GM18861 (cell line): ENCODE results near the gene TLR6.
"Not testable (repeated sequence)": the region's sequence is repeated elsewhere in the genome, so short reads cannot be mapped to it uniquely, and the experiment has no call there.

Experiments
- ATAC-seq: cut with Tn5 transposase; IDR thresholded peaks from one replicate; pipeline ENCODE4 v1.9.1; 2021; ENCODE audit not compliant: unreplicated experiment

TLR6 gene

DNA sequence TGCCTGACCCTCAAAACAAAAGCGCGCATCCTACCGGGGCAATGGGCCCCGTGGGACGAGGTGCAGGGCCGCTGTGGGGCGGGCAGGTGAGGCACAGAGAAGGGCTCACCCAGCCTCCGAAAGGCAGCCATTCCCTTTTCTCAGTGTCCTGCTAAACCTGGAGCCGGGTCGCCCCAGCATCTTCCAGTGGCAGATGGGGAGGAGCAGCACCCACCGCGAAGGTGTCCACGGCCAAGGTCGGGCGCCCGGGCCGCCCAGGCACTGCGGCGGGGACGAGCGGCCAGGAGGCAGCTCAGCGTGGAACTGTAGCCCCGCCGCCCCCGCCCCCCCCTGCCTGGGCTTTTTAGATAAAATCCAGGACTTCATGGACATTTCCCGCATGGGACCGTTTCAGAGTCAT, 32.9 kb downstream of the TLR6 start:
- no peak for ATAC-seq

DNA sequence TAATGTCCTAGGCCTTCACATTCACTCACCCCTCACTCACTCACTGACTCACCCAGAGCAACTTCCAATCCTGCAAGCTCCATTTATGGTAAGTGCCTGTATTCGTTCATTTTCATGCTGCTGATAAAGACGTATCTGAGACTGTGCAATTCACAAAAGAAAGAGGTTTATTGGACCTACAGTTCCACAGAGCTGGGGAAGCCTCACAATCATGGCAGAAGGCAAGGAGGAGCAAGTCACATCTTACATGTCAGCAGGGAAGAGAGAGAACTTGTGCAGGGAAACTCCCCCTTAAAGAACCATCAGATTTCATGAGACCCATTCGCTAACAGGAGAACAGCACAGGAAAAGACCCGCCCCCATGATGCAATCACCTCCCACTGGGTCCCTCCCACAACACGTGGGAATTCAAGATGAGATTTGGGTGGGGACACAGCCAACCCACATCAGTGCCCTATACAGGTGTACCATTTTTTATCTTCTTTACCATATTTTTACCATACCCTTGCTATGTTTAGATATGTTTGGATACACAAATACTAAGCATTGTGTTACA, 33.8 kb downstream of the TLR6 start:
- ATAC-seq = no peak

DNA sequence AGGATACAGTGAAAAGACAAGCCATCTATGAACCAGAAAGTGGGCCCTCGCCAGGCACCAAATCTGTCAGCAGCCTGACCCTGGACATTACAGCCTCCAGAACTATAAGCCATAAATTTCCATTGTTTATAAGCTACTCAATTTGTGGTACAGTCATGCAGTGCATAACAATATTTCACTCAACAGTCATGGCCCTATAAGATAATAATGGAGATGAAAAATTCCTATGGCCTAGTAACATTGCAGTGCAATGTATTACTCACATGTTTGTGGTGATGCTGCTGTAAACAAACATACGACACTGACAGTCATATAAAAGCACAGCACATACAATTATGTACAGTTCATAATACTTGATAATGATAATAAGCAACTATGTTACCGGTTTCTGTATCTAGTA, 34.9 kb downstream of the TLR6 start:
- no peak for ATAC-seq

- peak; percentile 43 for ATAC-seq
Measured at GRCh38 chr4:38820329-38821061, 36.1 kb downstream of the TLR6 start.

DNA sequence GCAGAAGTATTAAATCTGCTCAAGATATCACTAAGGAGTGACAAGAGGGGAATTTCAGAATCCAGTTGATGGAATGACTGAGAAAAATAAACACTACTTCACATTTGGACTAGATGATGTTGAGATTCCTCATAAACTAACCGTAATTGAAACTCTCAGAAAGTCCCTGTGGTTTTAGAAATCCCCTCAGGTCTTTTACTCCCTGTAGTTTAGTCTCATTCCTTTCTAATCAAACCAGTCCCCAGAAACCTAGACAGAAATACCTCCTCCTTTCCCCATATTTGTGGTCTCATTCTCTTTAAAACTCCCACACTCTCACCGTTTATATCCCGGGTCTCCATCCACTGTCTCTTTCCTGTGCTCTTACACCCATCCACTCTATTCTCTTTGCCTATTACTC, 37.0 kb downstream of the TLR6 start:
- ATAC-seq = no peak

DNA sequence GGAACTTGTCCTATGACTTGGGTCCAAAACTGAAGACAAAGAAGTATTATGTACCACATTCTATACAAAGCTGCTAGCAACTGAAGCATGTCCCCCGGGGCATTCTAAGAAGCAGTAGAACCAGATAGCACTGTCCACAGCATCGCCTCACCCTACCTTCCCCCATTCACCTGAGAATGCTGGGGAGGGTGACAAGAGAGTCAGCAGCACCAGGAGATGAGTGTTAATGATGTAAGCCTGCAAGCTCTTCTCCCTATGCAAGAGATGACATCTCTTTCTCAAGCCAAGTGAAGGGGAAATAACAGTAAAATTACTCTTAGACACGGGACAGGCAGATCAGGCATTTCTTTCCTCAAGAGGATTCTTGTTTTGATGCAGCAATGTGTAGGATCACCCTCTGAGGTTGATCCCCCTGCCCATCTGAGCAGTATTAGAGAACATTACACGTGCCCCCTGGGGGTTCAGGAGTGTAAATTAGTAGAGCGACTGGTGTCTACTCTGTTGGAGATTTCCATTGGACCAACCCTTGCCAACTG, 38.1 kb downstream of the TLR6 start:
- ATAC-seq = peak; percentile 49

- no peak for ATAC-seq
Measured at GRCh38 chr4:38815885-38816782, 40.5 kb downstream of the TLR6 start.

DNA sequence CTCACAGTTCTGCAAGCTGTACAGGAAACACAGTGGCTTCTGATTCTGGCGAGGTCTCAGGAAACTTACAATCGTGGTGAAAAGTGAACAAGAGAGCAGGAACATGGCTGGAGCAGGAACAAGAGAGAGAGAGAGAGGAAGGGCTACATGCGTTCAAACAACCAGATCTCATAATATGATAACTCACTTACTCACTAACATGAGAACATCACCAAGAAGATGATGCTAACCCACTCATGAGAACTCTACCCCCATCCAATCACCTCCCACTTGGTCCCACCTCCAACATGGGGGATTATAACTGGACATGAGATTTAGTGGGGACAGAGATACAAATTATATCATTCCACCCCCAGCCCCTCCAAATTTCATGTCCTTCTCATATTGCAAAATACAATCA, 42.2 kb downstream of the TLR6 start:
- no peak for ATAC-seq

DNA sequence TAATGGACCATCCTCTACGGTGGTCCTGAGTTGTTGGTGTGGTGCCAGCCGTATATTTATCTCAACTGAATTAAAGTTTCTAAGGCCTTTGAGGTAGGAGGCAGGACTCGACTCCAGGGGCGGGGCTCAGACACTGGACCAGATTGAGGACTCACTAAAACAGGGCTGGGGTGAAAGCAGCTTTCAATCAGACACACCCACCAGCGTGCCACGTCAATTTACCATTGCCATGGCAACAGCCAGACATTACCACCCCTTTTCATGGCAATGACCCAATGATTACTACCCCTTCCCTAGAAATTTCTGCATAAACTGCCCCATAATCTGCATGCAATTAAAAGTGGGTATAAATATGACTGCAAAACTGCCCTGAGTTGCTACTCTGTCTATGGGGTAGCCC, 45.3 kb downstream of the TLR6 start:
- no peak for ATAC-seq

GRCh38 chr4:38807462-38807861, 49.2 kb downstream of the TLR6 start:
- not testable (repeated sequence) for ATAC-seq

- ATAC-seq = not testable (repeated sequence)
Measured at GRCh38 chr4:38806251-38806650, 50.4 kb downstream of the TLR6 start.

DNA sequence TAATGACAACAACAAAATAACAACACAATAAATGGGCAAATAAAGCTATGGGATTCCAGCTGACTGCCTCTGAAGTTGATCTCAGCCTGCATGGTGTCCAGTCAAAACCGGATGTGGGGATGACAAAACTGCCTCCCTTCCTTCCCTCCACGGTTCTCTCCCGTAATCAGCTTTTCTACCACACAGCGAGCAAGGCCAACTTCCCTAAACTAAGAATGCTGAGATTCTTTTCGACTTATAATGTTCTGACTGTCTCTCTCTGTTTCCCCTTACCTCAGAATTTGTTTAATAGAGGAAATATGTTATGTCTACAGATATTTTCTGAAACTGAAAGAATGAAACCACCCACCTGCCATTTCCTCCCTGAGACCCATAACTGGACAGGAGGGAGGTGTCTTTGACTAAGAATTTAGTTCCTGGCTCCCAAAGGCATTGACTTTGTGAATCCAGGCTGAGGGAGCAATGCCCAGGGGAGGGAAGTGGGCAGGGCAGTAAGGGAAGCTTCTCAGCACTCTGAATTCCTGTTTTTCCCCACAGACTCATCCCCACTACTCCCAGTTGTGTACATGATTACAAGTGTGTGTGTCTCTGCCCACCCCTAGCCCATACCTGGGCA, 51.0 kb downstream of the TLR6 start:
- peak; percentile 79 for ATAC-seq

GRCh38 chr4:38804654-38805295, 51.8 kb downstream of the TLR6 start, which contains the start of gene TLR1:
TLR1 (minus strand) TSS chr4:38804791; CDS start chr4:38798831, 5,960 bp downstream.
- ATAC-seq = peak; percentile 33

GRCh38 chr4:38803833-38804653, 52.6 kb downstream of the TLR6 start:
- ATAC-seq = peak; percentile 33

DNA sequence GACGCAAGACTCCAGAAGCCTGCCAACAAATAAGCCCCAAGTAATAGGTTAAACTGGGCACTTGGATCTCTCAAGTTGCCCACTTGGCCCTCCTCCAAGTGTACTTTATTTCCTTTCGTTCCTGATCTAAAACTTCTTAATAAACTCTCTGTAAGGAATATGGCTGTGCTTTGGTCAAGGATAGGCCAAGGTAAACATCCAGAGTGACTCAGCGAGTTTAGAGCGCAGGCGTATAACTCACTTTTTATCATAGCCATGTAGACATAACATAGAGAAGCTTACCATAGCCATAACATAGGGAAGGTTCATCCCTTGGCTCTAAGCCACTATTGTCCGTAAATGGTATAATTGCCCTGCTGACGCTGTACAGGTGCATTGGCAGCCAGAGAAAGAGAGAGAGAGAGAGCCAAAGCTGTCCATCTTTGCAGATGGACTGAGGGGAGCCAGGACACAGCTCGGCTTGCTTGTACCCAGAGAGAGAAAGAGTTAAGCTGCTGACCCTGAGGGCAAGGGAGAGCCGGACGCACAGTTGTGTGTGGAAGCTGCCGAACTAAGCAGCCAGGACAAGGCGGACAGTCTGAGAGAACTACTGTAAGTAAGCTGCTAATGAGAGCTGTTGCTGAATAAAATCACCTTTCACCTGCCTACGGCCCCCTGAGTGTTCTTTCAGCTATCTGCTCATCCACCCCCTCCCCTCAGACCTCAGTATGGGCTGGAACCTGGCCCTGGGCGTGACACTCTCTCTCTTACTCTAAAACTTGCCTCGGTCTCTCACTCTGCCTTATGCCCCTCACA, 53.9 kb downstream of the TLR6 start:
- no peak for ATAC-seq

DNA sequence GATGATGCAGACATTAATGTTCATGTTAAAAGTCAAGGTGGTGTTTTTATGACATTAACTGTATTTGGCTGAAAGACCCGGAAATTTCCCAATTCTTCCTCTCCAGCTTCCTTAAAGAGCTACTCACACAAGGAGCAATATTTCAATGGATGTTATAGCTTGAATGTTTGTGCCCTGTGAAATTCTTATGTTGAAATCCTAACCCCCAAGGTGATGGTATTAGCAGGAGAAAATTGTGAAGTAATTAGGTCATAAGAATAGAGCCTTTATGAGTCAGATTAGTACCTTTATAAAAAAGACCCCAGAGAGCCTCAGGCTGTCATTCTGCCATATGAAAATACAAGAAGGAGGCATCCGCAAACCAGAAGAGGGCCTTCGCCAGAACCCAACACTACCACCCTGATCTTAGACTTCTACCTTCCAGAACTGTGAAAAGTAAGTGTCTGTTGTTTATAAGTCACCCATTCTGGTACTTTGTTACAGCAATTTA, 55.6 kb downstream of the TLR6 start:
- ATAC-seq = no peak

GRCh38 chr4:38800366-38800765, 56.3 kb downstream of the TLR6 start:
- no peak for ATAC-seq

GRCh38 chr4:38795087-38795486, 61.5 kb downstream of the TLR6 start:
- ATAC-seq = no peak

GRCh38 chr4:38794051-38794450, 62.6 kb downstream of the TLR6 start:
- ATAC-seq = no peak
